ENCODE measurements around the gene ACSF2. TPM values are rescaled to one million over a fixed set of nuclear protein-coding genes. Genes with fewer than 3 reads are reported as not detected.

The ACSF2 gene
- total RNA-seq, 1 experiment from 2014 or later: 12.2 TPM

DNA sequence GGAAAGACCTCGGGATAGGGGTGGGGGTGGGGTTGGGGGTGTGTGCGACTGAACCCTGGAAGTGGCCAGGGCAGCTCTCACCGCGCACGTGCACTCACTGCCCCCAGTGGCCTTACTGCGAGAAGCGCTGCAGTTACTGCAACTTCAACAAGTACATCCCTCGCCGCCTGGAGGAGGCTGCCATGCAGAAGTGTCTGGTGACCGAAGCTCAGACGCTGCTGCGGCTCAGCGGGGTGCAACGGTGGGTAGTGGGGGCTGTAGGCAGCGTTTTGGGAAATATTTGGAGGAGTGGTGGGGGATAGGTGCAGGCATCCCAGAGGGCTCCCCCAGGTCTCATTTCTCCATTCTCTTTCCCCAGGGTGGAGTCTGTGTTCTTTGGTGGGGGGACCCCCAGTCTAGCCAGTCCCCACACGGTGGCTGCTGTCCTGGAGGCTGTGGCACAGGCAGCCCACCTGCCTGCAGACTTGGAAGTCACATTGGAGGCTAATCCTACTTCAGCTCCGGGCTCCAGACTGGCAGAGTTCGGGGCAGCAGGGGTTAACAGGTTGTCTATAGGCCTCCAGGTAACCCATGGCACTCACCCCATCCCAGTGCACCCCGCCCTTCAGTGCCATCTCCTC, 53.6 kb downstream of the ACSF2 start:
- Histone ChIP-seq H4K91ac (ENCODE audit: insufficient read length, low read depth, low read length) (no peak overlapping the region), H3K4me1 (ENCODE audit: insufficient read depth, low read length) (no peaks in the 10 kb centered on the region), H3K14ac (ENCODE audit: insufficient read depth, low read length) (no peak overlapping the region), H3K23me2 (ENCODE audit: insufficient read length, low read depth, low read length, poor library complexity, severe bottlenecking) (no peaks in the 10 kb centered on the region), H4K8ac (replicated peaks; ENCODE audit: insufficient read length, low read depth, low read length) (no peak overlapping the region), H3K79me2 (ENCODE audit: insufficient read depth, low read length) (no peaks in the 10 kb centered on the region), H3K56ac (ENCODE audit: insufficient read length, low read depth, low read length) (no peak overlapping the region), H4K20me1 (ENCODE audit: control insufficient read depth, insufficient read depth, insufficient read length) (no peaks in the 10 kb centered on the region), H3T11ph (ENCODE audit: low read length) (no peak overlapping the region), H2BK20ac (ENCODE audit: low read depth, low read length, poor library complexity, severe bottlenecking) (no peak overlapping the region), H2AK5ac (ENCODE audit: insufficient read length, low read length) (no peak overlapping the region), H2BK5ac (ENCODE audit: insufficient read length, low read length) (no peak overlapping the region), H2BK120ac (ENCODE audit: low read depth, low read length, poor library complexity, severe bottlenecking) (no peak overlapping the region), H2BK15ac (ENCODE audit: low read depth, low read length) (no peak overlapping the region), H3K18ac (ENCODE audit: insufficient read length, low read depth, low read length) (no peak overlapping the region), H3K27ac (ENCODE audit: insufficient read length, low read depth, low read length) (no peak overlapping the region), H2AFZ (ENCODE audit: low read length) (no peak overlapping the region), H3K9me3 (ENCODE audit: control insufficient read depth, low read depth, low read length) (no peaks in the 10 kb centered on the region), H2BK12ac (ENCODE audit: insufficient read length, low read depth, low read length) (no peak overlapping the region), H3K4me2 (ENCODE audit: insufficient read depth, insufficient read length, low read length) (peak overlapping the region; percentile 75), H3K79me1 (ENCODE audit: insufficient read depth, low read depth, low read length, poor library complexity, severe bottlenecking) (no peaks in the 10 kb centered on the region), H4K5ac (ENCODE audit: insufficient read length, low read depth, low read length) (no peak overlapping the region), H3K27me3 (ENCODE audit: insufficient read depth, low read length) (no peaks in the 10 kb centered on the region; the same call in 1 of the 2 replicates), H3K9ac (ENCODE audit: extremely low read depth, insufficient read length, low read length) (no peak overlapping the region), H3K23ac (ENCODE audit: insufficient read length, low read depth, low read length) (no peak overlapping the region), H3K4ac (ENCODE audit: low read depth, low read length) (no peak overlapping the region)
- WGBS (ENCODE audit: extremely low coverage, insufficient read length, low lambda C conversion rate): no CpG with 5 or more reads among the region's 19 CpGs
- TF ChIP-seq, protein P1, sequence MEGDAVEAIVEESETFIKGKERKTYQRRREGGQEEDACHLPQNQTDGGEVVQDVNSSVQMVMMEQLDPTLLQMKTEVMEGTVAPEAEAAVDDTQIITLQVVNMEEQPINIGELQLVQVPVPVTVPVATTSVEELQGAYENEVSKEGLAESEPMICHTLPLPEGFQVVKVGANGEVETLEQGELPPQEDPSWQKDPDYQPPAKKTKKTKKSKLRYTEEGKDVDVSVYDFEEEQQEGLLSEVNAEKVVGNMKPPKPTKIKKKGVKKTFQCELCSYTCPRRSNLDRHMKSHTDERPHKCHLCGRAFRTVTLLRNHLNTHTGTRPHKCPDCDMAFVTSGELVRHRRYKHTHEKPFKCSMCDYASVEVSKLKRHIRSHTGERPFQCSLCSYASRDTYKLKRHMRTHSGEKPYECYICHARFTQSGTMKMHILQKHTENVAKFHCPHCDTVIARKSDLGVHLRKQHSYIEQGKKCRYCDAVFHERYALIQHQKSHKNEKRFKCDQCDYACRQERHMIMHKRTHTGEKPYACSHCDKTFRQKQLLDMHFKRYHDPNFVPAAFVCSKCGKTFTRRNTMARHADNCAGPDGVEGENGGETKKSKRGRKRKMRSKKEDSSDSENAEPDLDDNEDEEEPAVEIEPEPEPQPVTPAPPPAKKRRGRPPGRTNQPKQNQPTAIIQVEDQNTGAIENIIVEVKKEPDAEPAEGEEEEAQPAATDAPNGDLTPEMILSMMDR (conservative IDR thresholded peaks at IDR 0.05): peak; percentile 67
- Mint-ChIP-seq H3K4me1 (peaks cover 12 to 16% of the 10 kb centered on the region in 2 experiments), H3K27me3 (ENCODE audit: low read depth) (peaks cover 10% of the 10 kb centered on the region), H3K36me3 (ENCODE audit: insufficient read depth in 1 of 3, low read depth in 3 of 3) (peaks cover 2 to 27% (median 23%) of the 10 kb centered on the region in 3 experiments), H3K4me3 (peak overlapping the region; percentile 78 to 89), H3K9me3 (no peaks in the 10 kb centered on the region), H3K27ac (peak overlapping the region in 1 of 3 experiments; percentile 85; a peak in 2 of 7 replicates)
- DNase-seq: peak; percentile 94
